Ureter (tissue), 1 donor: ENCODE measurements around the gene TGFB1. TPM values are rescaled to one million over a fixed set of nuclear protein-coding genes. Genes with fewer than 3 reads are reported as not detected.
A peak's percentile ranks its signal among the peaks of the same experiment; 100 is the strongest.
"Not testable (repeated sequence)": the region's sequence is repeated elsewhere in the genome, so short reads cannot be mapped to it uniquely, and the experiment has no call there.

Source experiments
- DNase-seq: peaks from one replicate; pipeline ENCODE4 v3.0.0-alpha.2; 2020; ENCODE audit warnings: low spot score
- total RNA-seq: library from RNA; stranded (reverse); gene quantifications from one replicate; pipeline ENCODE4 v1.2.4, GENCODE V29; 2023
- donor health status: DM: yes; HTN: yes; CAD: no.

TGFB1 gene
- total RNA-seq, 1 donor from 2014 or later = 26.3 TPM

- DNase-seq = no peak
Measured at GRCh38 chr19:41369769-41370168, 16.0 kb upstream of the TGFB1 start.

GRCh38 chr19:41367848-41368301 lies 14.2 kb upstream of the TGFB1 start:
- no peak for DNase-seq

- no peak for DNase-seq
Measured at GRCh38 chr19:41366089-41366488, 12.4 kb upstream of the TGFB1 start.

- DNase-seq = no peak
Measured at GRCh38 chr19:41364524-41365391, 11.0 kb upstream of the TGFB1 start.

GRCh38 chr19:41363753-41364523 lies 10.2 kb upstream of the TGFB1 start, which contains the start of gene B9D2:
B9D2 (minus strand) TSS chr19:41364149; CDS start chr19:41363519, 630 bp downstream.
- DNase-seq = peak; percentile 98

GRCh38 chr19:41363371-41363752 lies 9.6 kb upstream of the TGFB1 start:
- no peak for DNase-seq

GRCh38 chr19:41362143-41362847 lies 8.6 kb upstream of the TGFB1 start:
- DNase-seq = no peak

- no peak for DNase-seq
Measured at GRCh38 chr19:41359741-41360140, 6.0 kb upstream of the TGFB1 start.

- DNase-seq = no peak
Measured at GRCh38 chr19:41357746-41358145, 4.0 kb upstream of the TGFB1 start.

- no peak for DNase-seq
Measured at GRCh38 chr19:41356984-41357739, 3.4 kb upstream of the TGFB1 start.

GRCh38 chr19:41355802-41356201 lies 2.1 kb upstream of the TGFB1 start:
- DNase-seq = no peak

GRCh38 chr19:41355035-41355434 lies 1.3 kb upstream of the TGFB1 start:
- DNase-seq = no peak

- no peak for DNase-seq
Measured at GRCh38 chr19:41354343-41354953, 726 bp upstream of the TGFB1 start.

- DNase-seq = peak; percentile 78
Measured at GRCh38 chr19:41352609-41353465, 885 bp downstream of the TGFB1 start.

- DNase-seq = no peak
Measured at GRCh38 chr19:41352279-41352608, 1.5 kb downstream of the TGFB1 start.

GRCh38 chr19:41351339-41352245 lies 2.1 kb downstream of the TGFB1 start:
- peak; percentile 67 for DNase-seq

- no peak for DNase-seq
Measured at GRCh38 chr19:41350735-41351338, 2.9 kb downstream of the TGFB1 start.

GRCh38 chr19:41346916-41347315 lies 6.8 kb downstream of the TGFB1 start:
- DNase-seq = not testable (repeated sequence)

GRCh38 chr19:41344162-41344561 lies 9.6 kb downstream of the TGFB1 start:
- DNase-seq = no peak
